CD14-positive monocyte (primary cell): ENCODE measurements around the gene MYRF. TPM values are rescaled to one million over a fixed set of nuclear protein-coding genes. Genes with fewer than 3 reads are reported as not detected.

Experiments
- DNase-seq, 3 donors: peaks; one replicate each; pipeline ENCODE4 v3.0.0-alpha.2; 2011 to 2022
- H2AFZ ChIP-seq: 2 replicates; pipeline ENCODE4 v1.6.0; 2012; ENCODE audit warnings: mild to moderate bottlenecking, low read depth, low read length, inconsistent platforms; ENCODE audit not compliant: insufficient read depth, poor library complexity, severe bottlenecking
- H3K27ac ChIP-seq, 2 donors: 1 replicate in 1 of 2; 2 replicates in 1 of 2; pipeline ENCODE4 v1.5.1; 2012 to 2013; ENCODE audit warnings: low read length in 2 of 2, control low read depth in 1 of 2, inconsistent platforms in 1 of 2, low read depth in 1 of 2, mild to moderate bottlenecking in 1 of 2
- H3K27me3 ChIP-seq, 2 donors: one replicate each; pipeline versions ENCODE4 v1.6.0 to v1.6.1; 2011 to 2013; ENCODE audit warnings: low read length in 2 of 2; ENCODE audit not compliant: control insufficient read depth in 2 of 2, insufficient read depth in 2 of 2
- H3K36me3 ChIP-seq, 2 donors: replicated peaks in 1 of 2; 1 replicate in 1 of 2; 2 replicates in 1 of 2; pipeline versions ENCODE4 v1.5.1 to v1.6.1; 2012 to 2013; ENCODE audit warnings: low read length in 2 of 2, control low read depth in 1 of 2, inconsistent platforms in 1 of 2, mild to moderate bottlenecking in 1 of 2; ENCODE audit not compliant: insufficient read depth in 2 of 2, control insufficient read depth in 1 of 2
- H3K4me1 ChIP-seq, 2 donors: 1 replicate in 1 of 2; 2 replicates in 1 of 2; pipeline versions ENCODE4 v1.5.1 to v1.6.1; 2012 to 2013; ENCODE audit warnings: low read length in 2 of 2, control low read depth in 1 of 2, inconsistent platforms in 1 of 2, mild to moderate bottlenecking in 1 of 2, moderate library complexity in 1 of 2; ENCODE audit not compliant: insufficient read depth in 2 of 2, control insufficient read depth in 1 of 2
- H3K4me2 ChIP-seq: replicated peaks from 2 replicates; pipeline ENCODE3; 2012; ENCODE audit warnings: low read length, moderate library complexity, mild to moderate bottlenecking; ENCODE audit not compliant: poor library complexity, severe bottlenecking; ENCODE audit errors: extremely low read depth
- H3K4me3 ChIP-seq, 3 experiments: fragments of 200-600 bp in 1 of 3; sonication (generic) in 1 of 3; replicated peaks in 1 of 3; 1 replicate in 2 of 3; 2 replicates in 1 of 3; pipeline ENCODE4 v1.5.1; 2011 to 2013; ENCODE audit warnings: low read length in 3 of 3, mild to moderate bottlenecking in 3 of 3, control low read depth in 2 of 3, low read depth in 2 of 3, inconsistent platforms in 1 of 3, moderate library complexity in 1 of 3
- H3K79me2 ChIP-seq: 2 replicates; pipeline ENCODE4 v1.6.0; 2012; ENCODE audit warnings: mild to moderate bottlenecking, control low read depth, inconsistent platforms, low read length, moderate library complexity; ENCODE audit not compliant: insufficient read depth
- H3K9ac ChIP-seq: 2 replicates; pipeline ENCODE4 v1.6.0; 2017; ENCODE audit warnings: low read length, mild to moderate bottlenecking; ENCODE audit not compliant: insufficient read depth, poor library complexity, severe bottlenecking
- H3K9me3 ChIP-seq, 2 donors: replicated peaks in 1 of 2; 1 replicate in 1 of 2; 2 replicates in 1 of 2; pipeline versions ENCODE4 v1.5.1 to v1.6.1; 2012 to 2013; ENCODE audit warnings: low read length in 2 of 2, control low read depth in 1 of 2; ENCODE audit not compliant: control insufficient read depth in 1 of 2, insufficient read depth in 1 of 2
- H4K20me1 ChIP-seq: 2 replicates; pipeline ENCODE4 v1.6.0; 2012; ENCODE audit warnings: mild to moderate bottlenecking, low read length, control low read depth, moderate library complexity; ENCODE audit not compliant: insufficient read depth
- H3K27ac Mint-ChIP-seq, 7 donors: one replicate each; pipeline ENCODE4 v1.8.0; 2020; ENCODE audit warnings: mild to moderate bottlenecking in 7 of 7, mixed read lengths in 7 of 7, moderate library complexity in 6 of 7, inconsistent platforms in 2 of 7
- H3K27me3 Mint-ChIP-seq, 3 donors: one replicate each; pipeline ENCODE4 v1.8.0; 2021 to 2022; ENCODE audit warnings: low read depth in 3 of 3, mild to moderate bottlenecking in 3 of 3, mixed read lengths in 3 of 3, moderate library complexity in 3 of 3, inconsistent platforms in 1 of 3
- H3K36me3 Mint-ChIP-seq, 2 donors: one replicate each; pipeline ENCODE4 v1.8.0; 2020; ENCODE audit warnings: mixed read lengths in 2 of 2, inconsistent platforms in 1 of 2, mild to moderate bottlenecking in 1 of 2
- H3K4me1 Mint-ChIP-seq: one replicate; pipeline ENCODE4 v1.8.0; 2020; ENCODE audit warnings: mild to moderate bottlenecking, mixed read lengths
- H3K4me3 Mint-ChIP-seq, 2 donors: one replicate each; pipeline ENCODE4 v1.8.0; 2020; ENCODE audit warnings: mild to moderate bottlenecking in 2 of 2, mixed read lengths in 2 of 2, moderate library complexity in 1 of 2
- H3K9me3 Mint-ChIP-seq, 7 donors: one replicate each; pipeline ENCODE4 v1.8.0; 2020 to 2022; ENCODE audit warnings: mixed read lengths in 7 of 7, mild to moderate bottlenecking in 6 of 7, moderate library complexity in 6 of 7, inconsistent platforms in 2 of 7
- WGBS: methylation state at CpG from one replicate; pipeline ENCODE4 v1.1.5; 2013; ENCODE audit warnings: missing lambda C conversion rate; ENCODE audit not compliant: insufficient coverage; 5-methylcytosine and 5-hydroxymethylcytosine counted together
- intact Hi-C, 2 donors: fragments of 100-400 bp; cut with micrococcal nuclease; formaldehyde crosslinking; loops; one replicate each; pipeline versions ENCODE4 v1.15.0 to v1.15.1; 2023
- polyA plus RNA-seq, 3 donors: library from polyadenylated mRNA; depleted of rRNA in 1 of 3; unstranded in 2 of 3; stranded (reverse) in 1 of 3; fragments of 300-500 nt in 2 of 3; fragments of >200 nt in 1 of 3; fragmentation: Illumina TruSeq in 2 of 3; gene quantifications; 1 replicate in 2 of 3; 2 replicates in 1 of 3; pipeline ENCODE4 v1.2.3, GENCODE V29; 2012 to 2021
- TF ChIP-seq, protein P1 (sequence below): fragments of 200-600 bp; IDR thresholded peaks from one replicate; pipeline ENCODE4 v1.8.0; 2022; ENCODE audit warnings: antibody characterized with exemption, mild to moderate bottlenecking

Gene MYRF
- polyA plus RNA-seq, 3 donors = 0.18 to 0.19 TPM; not detected in 1

- H3K4me3 ChIP-seq = no peak overlapping the region
- no peaks in the 10 kb centered on the region for H3K79me2 ChIP-seq
- intact Hi-C loops = no loop called here
- H3K27me3 ChIP-seq = peaks cover 0 to 8% of the 10 kb centered on the region in 2 donors
- H3K4me1 ChIP-seq = peaks cover 24 to 30% of the 10 kb centered on the region in 2 donors
- no peak overlapping the region for H3K27ac Mint-ChIP-seq
- no peak overlapping the region for H3K4me2 ChIP-seq
- no peaks in the 10 kb centered on the region for H3K36me3 ChIP-seq
- no peak overlapping the region for H3K9ac ChIP-seq
- no peak for DNase-seq
- no peaks in the 10 kb centered on the region for H3K9me3 ChIP-seq
- H3K27me3 Mint-ChIP-seq = peaks cover 14 to 28% (median 22%) of the 10 kb centered on the region in 3 donors
- 91% methylated on average over 4 of the region's 6 CpGs for WGBS
- no peaks in the 10 kb centered on the region for H3K36me3 Mint-ChIP-seq
- H2AFZ ChIP-seq = no peak overlapping the region
- no peak overlapping the region for H3K27ac ChIP-seq
- no peak overlapping the region for H3K4me3 Mint-ChIP-seq
- TF ChIP-seq, protein P1, sequence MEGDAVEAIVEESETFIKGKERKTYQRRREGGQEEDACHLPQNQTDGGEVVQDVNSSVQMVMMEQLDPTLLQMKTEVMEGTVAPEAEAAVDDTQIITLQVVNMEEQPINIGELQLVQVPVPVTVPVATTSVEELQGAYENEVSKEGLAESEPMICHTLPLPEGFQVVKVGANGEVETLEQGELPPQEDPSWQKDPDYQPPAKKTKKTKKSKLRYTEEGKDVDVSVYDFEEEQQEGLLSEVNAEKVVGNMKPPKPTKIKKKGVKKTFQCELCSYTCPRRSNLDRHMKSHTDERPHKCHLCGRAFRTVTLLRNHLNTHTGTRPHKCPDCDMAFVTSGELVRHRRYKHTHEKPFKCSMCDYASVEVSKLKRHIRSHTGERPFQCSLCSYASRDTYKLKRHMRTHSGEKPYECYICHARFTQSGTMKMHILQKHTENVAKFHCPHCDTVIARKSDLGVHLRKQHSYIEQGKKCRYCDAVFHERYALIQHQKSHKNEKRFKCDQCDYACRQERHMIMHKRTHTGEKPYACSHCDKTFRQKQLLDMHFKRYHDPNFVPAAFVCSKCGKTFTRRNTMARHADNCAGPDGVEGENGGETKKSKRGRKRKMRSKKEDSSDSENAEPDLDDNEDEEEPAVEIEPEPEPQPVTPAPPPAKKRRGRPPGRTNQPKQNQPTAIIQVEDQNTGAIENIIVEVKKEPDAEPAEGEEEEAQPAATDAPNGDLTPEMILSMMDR = no peak
- H4K20me1 ChIP-seq = no peaks in the 10 kb centered on the region
- peaks cover 29% of the 10 kb centered on the region for H3K4me1 Mint-ChIP-seq
- peaks cover 0 to 3% (median 0%) of the 10 kb centered on the region in 7 donors for H3K9me3 Mint-ChIP-seq
Measured at GRCh38 chr11:61775106-61775505, 22.7 kb downstream of the MYRF start.

DNA sequence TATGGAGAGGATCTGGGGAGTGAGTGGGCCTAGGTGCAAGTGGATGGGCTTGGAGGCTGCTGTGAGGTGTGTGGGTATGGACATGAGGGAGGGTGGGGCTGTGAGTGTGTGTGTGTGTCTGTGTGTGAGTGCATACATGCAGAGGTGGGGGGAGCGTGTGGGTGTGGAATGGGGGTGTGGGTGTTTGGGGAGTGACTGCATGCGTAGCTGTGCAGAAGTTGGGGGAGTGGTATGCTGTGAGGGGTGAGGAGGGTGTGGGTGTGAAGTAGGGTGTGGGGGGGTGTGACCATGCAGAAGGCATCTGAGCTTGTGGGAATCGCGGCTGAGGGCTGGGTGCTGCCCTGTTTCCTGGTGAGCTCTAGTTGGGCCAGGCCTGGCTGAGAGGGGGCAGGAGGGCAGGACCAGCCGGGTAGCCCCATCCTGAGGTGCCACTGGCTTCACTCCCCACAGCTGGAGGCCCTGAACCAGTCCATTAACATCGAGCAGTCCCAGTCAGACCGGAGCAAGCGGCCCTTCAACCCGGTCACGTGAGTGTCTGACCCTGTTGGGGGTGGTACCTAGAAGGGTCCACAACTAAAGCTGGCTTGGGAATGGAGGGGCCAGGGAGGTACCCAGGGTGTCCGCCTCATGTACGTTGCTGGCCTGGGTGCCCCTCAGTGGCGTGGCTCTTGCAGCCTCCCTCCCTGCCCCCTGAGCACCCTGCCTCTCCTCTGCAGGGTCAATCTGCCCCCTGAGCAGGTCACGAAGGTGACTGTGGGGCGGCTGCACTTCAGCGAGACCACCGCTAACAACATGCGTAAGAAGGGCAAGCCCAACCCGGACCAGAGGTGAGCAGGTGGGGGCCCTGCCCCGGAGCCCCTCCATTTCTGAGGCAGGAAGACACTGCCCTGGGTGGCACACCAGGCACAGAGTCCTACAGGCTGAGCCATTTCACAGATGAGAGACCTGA is 23.4 kb downstream of the MYRF start:
- Histone ChIP-seq H3K27ac (no peak overlapping the region), H3K4me2 (no peak overlapping the region), H3K9ac (no peak overlapping the region), H2AFZ (no peak overlapping the region), H4K20me1 (no peaks in the 10 kb centered on the region), H3K4me3 (no peak overlapping the region), H3K27me3 (peaks cover 0 to 8% of the 10 kb centered on the region in 2 donors), H3K36me3 (no peaks in the 10 kb centered on the region), H3K4me1 (peaks cover 24 to 30% of the 10 kb centered on the region in 2 donors), H3K9me3 (no peaks in the 10 kb centered on the region), H3K79me2 (no peaks in the 10 kb centered on the region)
- Mint-ChIP-seq H3K9me3 (peaks cover 0 to 3% (median 0%) of the 10 kb centered on the region in 7 donors), H3K4me1 (peaks cover 29% of the 10 kb centered on the region), H3K27me3 (peaks cover 14 to 29% (median 22%) of the 10 kb centered on the region in 3 donors), H3K4me3 (peak overlapping the region in 1 of 2 donors; percentile 85), H3K36me3 (no peaks in the 10 kb centered on the region), H3K27ac (no peak overlapping the region)
- TF ChIP-seq, protein P1 = no peak
- intact Hi-C loops = no loop called here
- DNase-seq = no peak
- WGBS = 90% methylated on average over 17 of the region's 20 CpGs
